HG03432 (cell line): ENCODE results near the gene TAF3.

ENCODE experiments used
- ATAC-seq: cut with Tn5 transposase; IDR thresholded peaks from one replicate; pipeline ENCODE4 v1.9.1; 2021; ENCODE audit warnings: mild to moderate bottlenecking, moderate library complexity; ENCODE audit not compliant: unreplicated experiment

TAF3 gene

GRCh38 chr10:8054494-8055407, 236.4 kb downstream of the TAF3 start, which contains the start of gene GATA3:
Gene GATA3, plus strand, starts transcription at chr10:8054688. Its CDS starts 968 bp downstream, at chr10:8055656.
- peak; percentile 48 for ATAC-seq

- no peak for ATAC-seq
These were observed 237.4 kb downstream of the TAF3 start for GRCh38 chr10:8055420-8056349.

GRCh38 chr10:8056378-8056777, 238.1 kb downstream of the TAF3 start:
- ATAC-seq, result no peak

GRCh38 chr10:8056871-8057331, 238.6 kb downstream of the TAF3 start:
- ATAC-seq, result peak; percentile 28

- no peak for ATAC-seq
These were observed 239.4 kb downstream of the TAF3 start for GRCh38 chr10:8057636-8058273.

- ATAC-seq, result no peak
These were observed 240.2 kb downstream of the TAF3 start for GRCh38 chr10:8058274-8059111.

GRCh38 chr10:8059191-8059936, 241.1 kb downstream of the TAF3 start:
- ATAC-seq, result no peak

- ATAC-seq, result peak; percentile 52
These were observed 241.9 kb downstream of the TAF3 start for GRCh38 chr10:8060010-8060703.

- ATAC-seq, result no peak
These were observed 242.4 kb downstream of the TAF3 start for GRCh38 chr10:8060704-8061121.

- ATAC-seq, result no peak
These were observed 243.2 kb downstream of the TAF3 start for GRCh38 chr10:8061274-8062211.

GRCh38 chr10:8063128-8063908, 245.0 kb downstream of the TAF3 start:
- ATAC-seq, result no peak

GRCh38 chr10:8063935-8064334, 245.6 kb downstream of the TAF3 start:
- no peak for ATAC-seq

GRCh38 chr10:8064436-8064835, 246.1 kb downstream of the TAF3 start:
- ATAC-seq, result no peak

GRCh38 chr10:8065651-8066050, 247.3 kb downstream of the TAF3 start:
- ATAC-seq, result no peak

GRCh38 chr10:8066124-8066523, 247.8 kb downstream of the TAF3 start:
- no peak for ATAC-seq
